ENCODE results near the gene FANCC. TPM values are rescaled to one million over a fixed set of nuclear protein-coding genes. Genes with fewer than 3 reads are reported as not detected.

The FANCC gene
- total RNA-seq, 2 donors from 2014 or later: 15.8 to 18.1 TPM

GRCh38 chr9:95112436-95113280 lies 204.9 kb downstream of the FANCC start:
- H3K36me3 Mint-ChIP-seq: no peaks in the 10 kb centered on the region
- H3K9me3 Mint-ChIP-seq: no peaks in the 10 kb centered on the region
- ATAC-seq (no peak), DNase-seq (ENCODE audit: low spot score in 2 of 2) (no peak)
- no peak overlapping the region for H3K27ac Mint-ChIP-seq

- Mint-ChIP-seq H3K27ac (no peak overlapping the region), H3K9me3 (no peaks in the 10 kb centered on the region), H3K36me3 (peaks cover 0 to 4% of the 10 kb centered on the region in 2 donors)
- DNase-seq (ENCODE audit: low spot score in 2 of 2): no peak
- no peak for ATAC-seq
These were observed 205.8 kb downstream of the FANCC start for GRCh38 chr9:95111716-95112115.

GRCh38 chr9:95110921-95111525 lies 206.5 kb downstream of the FANCC start:
- ATAC-seq (no peak), DNase-seq (ENCODE audit: low spot score in 2 of 2) (no peak)
- H3K27ac Mint-ChIP-seq: no peak overlapping the region
- no peaks in the 10 kb centered on the region for H3K9me3 Mint-ChIP-seq
- peaks cover 0 to 4% of the 10 kb centered on the region in 2 donors for H3K36me3 Mint-ChIP-seq

GRCh38 chr9:95109456-95109855 lies 208.1 kb downstream of the FANCC start:
- Mint-ChIP-seq H3K9me3 (no peaks in the 10 kb centered on the region), H3K27ac (no peak overlapping the region), H3K36me3 (peaks cover 0 to 4% of the 10 kb centered on the region in 2 donors)
- DNase-seq (ENCODE audit: low spot score in 2 of 2): no peak
- no peak for ATAC-seq

- peaks cover 0 to 4% of the 10 kb centered on the region in 2 donors for H3K36me3 Mint-ChIP-seq
- no peaks in the 10 kb centered on the region for H3K9me3 Mint-ChIP-seq
- H3K27ac Mint-ChIP-seq: no peak overlapping the region
- no peak for ATAC-seq
- DNase-seq (ENCODE audit: low spot score in 2 of 2): no peak
These were observed 208.7 kb downstream of the FANCC start for GRCh38 chr9:95108777-95109176.

- DNase-seq (ENCODE audit: low spot score in 2 of 2): no peak
- H3K36me3 Mint-ChIP-seq: peaks cover 0 to 4% of the 10 kb centered on the region in 2 donors
- no peak overlapping the region for H3K27ac Mint-ChIP-seq
- no peak for ATAC-seq
- no peaks in the 10 kb centered on the region for H3K9me3 Mint-ChIP-seq
These were observed 209.5 kb downstream of the FANCC start for GRCh38 chr9:95107976-95108375.

GRCh38 chr9:95107001-95107749 lies 210.3 kb downstream of the FANCC start:
- H3K36me3 Mint-ChIP-seq: peaks cover 0 to 4% of the 10 kb centered on the region in 2 donors
- DNase-seq (ENCODE audit: low spot score in 2 of 2) (no peak), ATAC-seq (no peak)
- H3K27ac Mint-ChIP-seq: no peak overlapping the region
- no peaks in the 10 kb centered on the region for H3K9me3 Mint-ChIP-seq

GRCh38 chr9:95105519-95106287 lies 211.8 kb downstream of the FANCC start:
- no peak overlapping the region for H3K27ac Mint-ChIP-seq
- ATAC-seq (no peak), DNase-seq (ENCODE audit: low spot score in 2 of 2) (no peak)
- H3K36me3 Mint-ChIP-seq: peaks cover 0 to 4% of the 10 kb centered on the region in 2 donors
- no peaks in the 10 kb centered on the region for H3K9me3 Mint-ChIP-seq

- H3K27ac Mint-ChIP-seq: no peak overlapping the region
- H3K36me3 Mint-ChIP-seq: peaks cover 0 to 4% of the 10 kb centered on the region in 2 donors
- H3K9me3 Mint-ChIP-seq: no peaks in the 10 kb centered on the region
- DNase-seq (ENCODE audit: low spot score in 2 of 2): no peak
- no peak for ATAC-seq
These were observed 212.5 kb downstream of the FANCC start for GRCh38 chr9:95104980-95105379.

GRCh38 chr9:95104581-95104960 lies 212.9 kb downstream of the FANCC start:
- no peak for ATAC-seq

GRCh38 chr9:95103871-95104580 lies 213.5 kb downstream of the FANCC start:
- H3K36me3 Mint-ChIP-seq: peaks cover 0 to 4% of the 10 kb centered on the region in 2 donors
- H3K9me3 Mint-ChIP-seq: no peaks in the 10 kb centered on the region
- H3K27ac Mint-ChIP-seq: no peak overlapping the region
- no peak for ATAC-seq
- no peak for DNase-seq (ENCODE audit: low spot score in 2 of 2)

More at GRCh38 chr9:95104581-95104960, 212.9 kb downstream of the FANCC start:
- no peaks in the 10 kb centered on the region for H3K9me3 Mint-ChIP-seq
- DNase-seq (ENCODE audit: low spot score in 2 of 2): no peak
- no peak overlapping the region for H3K27ac Mint-ChIP-seq
- peaks cover 0 to 4% of the 10 kb centered on the region in 2 donors for H3K36me3 Mint-ChIP-seq

- peaks cover 0 to 4% of the 10 kb centered on the region in 2 donors for H3K36me3 Mint-ChIP-seq
- ATAC-seq: no peak
- H3K27ac Mint-ChIP-seq: peak overlapping the region in 1 of 2 donors; percentile 52
These were observed 214.2 kb downstream of the FANCC start for GRCh38 chr9:95103281-95103771.

GRCh38 chr9:95102572-95102971 lies 214.9 kb downstream of the FANCC start:
- Mint-ChIP-seq H3K27ac (no peak overlapping the region), H3K9me3 (no peaks in the 10 kb centered on the region), H3K36me3 (peaks cover 0 to 4% of the 10 kb centered on the region in 2 donors)
- no peak for DNase-seq (ENCODE audit: low spot score in 2 of 2)
- no peak for ATAC-seq

More at GRCh38 chr9:95103281-95103771, 214.2 kb downstream of the FANCC start:
- DNase-seq (ENCODE audit: low spot score in 2 of 2): no peak
- no peaks in the 10 kb centered on the region for H3K9me3 Mint-ChIP-seq

- no peak for DNase-seq (ENCODE audit: low spot score in 2 of 2)
- Mint-ChIP-seq H3K9me3 (no peaks in the 10 kb centered on the region), H3K36me3 (peaks cover 0 to 3% of the 10 kb centered on the region in 2 donors), H3K27ac (no peak overlapping the region)
- ATAC-seq: no peak
These were observed 215.5 kb downstream of the FANCC start for GRCh38 chr9:95102001-95102433.

GRCh38 chr9:95101326-95101725 lies 216.2 kb downstream of the FANCC start:
- ATAC-seq: no peak
- Mint-ChIP-seq H3K9me3 (no peaks in the 10 kb centered on the region), H3K27ac (no peak overlapping the region), H3K36me3 (no peaks in the 10 kb centered on the region)
- no peak for DNase-seq (ENCODE audit: low spot score in 2 of 2)

Measured in activated naive CD4-positive, alpha-beta T cell treated with anti-CD3 and anti-CD28 coated beads, Interleukin-2, amount 50 U/mL, for 72 hours (primary cell).